Esophagus muscularis mucosa (tissue), 4 donors: ENCODE measurements around the gene CFHR1. TPM values are rescaled to one million over a fixed set of nuclear protein-coding genes. Genes with fewer than 3 reads are reported as not detected.
A peak's percentile ranks its signal among the peaks of the same experiment; 100 is the strongest.
"Not testable (repeated sequence)": the region's sequence is repeated elsewhere in the genome, so short reads cannot be mapped to it uniquely, and the experiment has no call there.

ENCODE experiments used
- DNase-seq: peaks from one replicate; pipeline ENCODE4 v3.0.0-alpha.2; 2017; ENCODE audit errors: extremely low spot score
- H3K27ac ChIP-seq, 4 donors: fragments of 200-600 bp; sonication (generic); replicated peaks in 1 of 4; 1 replicate in 3 of 4; 2 replicates in 1 of 4; pipeline ENCODE4 v1.5.1; 2016 to 2019; ENCODE audit warnings: mild to moderate bottlenecking in 1 of 4
- H3K27me3 ChIP-seq, 4 donors: fragments of 200-600 bp; sonication (generic); one replicate each; pipeline versions ENCODE4 v1.5.1 to v1.6.0; 2016 to 2019
- H3K36me3 ChIP-seq, 4 donors: fragments of 200-600 bp; sonication (generic); one replicate each; pipeline ENCODE4 v1.5.1; 2016 to 2019
- H3K4me1 ChIP-seq, 4 donors: fragments of 200-600 bp; sonication (generic); one replicate each; pipeline ENCODE4 v1.5.1; 2016 to 2019
- H3K4me3 ChIP-seq, 4 donors: fragments of 200-600 bp; sonication (generic); 1 replicate in 2 of 4; 2 replicates in 2 of 4; pipeline ENCODE4 v1.5.1; 2016 to 2019; ENCODE audit warnings: mild to moderate bottlenecking in 4 of 4, moderate library complexity in 1 of 4
- H3K9me3 ChIP-seq, 4 donors: fragments of 200-600 bp; sonication (generic); 1 replicate in 3 of 4; 2 replicates in 1 of 4; pipeline ENCODE4 v1.5.1; 2016 to 2019
- EP300 ChIP-seq: sonication (generic); formaldehyde crosslinking; IDR thresholded peaks from one replicate; pipeline ENCODE4 v1.6.1; 2017; ENCODE audit warnings: antibody characterized with exemption
- POLR2A ChIP-seq: fragments of 450-650 bp; IDR thresholded peaks from one replicate; pipeline ENCODE4 v1.6.1; 2017; ENCODE audit warnings: antibody characterized with exemption, moderate library complexity, mild to moderate bottlenecking, low read depth
- POLR2AphosphoS5 ChIP-seq, 2 donors: sonication (generic); formaldehyde crosslinking; IDR thresholded peaks; one replicate each; pipeline ENCODE4 v1.6.1; 2017; ENCODE audit warnings: antibody characterized with exemption in 2 of 2
- WGBS: methylation state at CpG from one replicate; pipeline ENCODE4 v1.1.5; 2018; 5-methylcytosine and 5-hydroxymethylcytosine counted together
- intact Hi-C: fragments of 100-400 bp; cut with DNase I; formaldehyde crosslinking; loops from one replicate; pipeline ENCODE4 v1.15.1; 2023
- total RNA-seq, 4 donors: library from RNA; depleted of rRNA; stranded (reverse); fragments of >200 nt; gene quantifications; one replicate each; pipeline versions ENCODE4 v1.1.0 to v1.2.1, GENCODE V29; 2016
- TF ChIP-seq, protein P1 (sequence below), 3 experiments: fragments of 200-600 bp in 2 of 3; fragments of 450-650 bp in 1 of 3; sonication (generic) in 2 of 3; IDR thresholded peaks; one replicate each; pipeline ENCODE4 v1.5.1; 2017 to 2019; ENCODE audit warnings: antibody characterized with exemption in 3 of 3, mild to moderate bottlenecking in 2 of 3, moderate library complexity in 1 of 3

Gene CFHR1
- total RNA-seq, 4 donors from 2014 or later: 0.39 TPM; not detected in 3

DNA sequence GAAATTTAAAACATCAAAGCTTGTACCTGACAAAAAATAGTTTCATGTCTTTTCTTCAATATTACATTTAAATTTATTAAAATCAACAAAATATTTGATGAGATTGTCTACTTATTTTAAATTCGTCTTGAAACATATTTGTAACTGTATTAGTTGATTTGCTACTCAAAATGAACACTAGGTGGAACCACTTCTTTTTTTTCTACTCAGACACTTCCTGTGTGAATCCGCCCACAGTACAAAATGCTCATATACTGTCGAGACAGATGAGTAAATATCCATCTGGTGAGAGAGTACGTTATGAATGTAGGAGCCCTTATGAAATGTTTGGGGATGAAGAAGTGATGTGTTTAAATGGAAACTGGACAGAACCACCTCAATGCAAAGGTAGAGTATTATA, 8.3 kb downstream of the CFHR1 start:
- intact Hi-C loops, H3K9me3 ChIP-seq, H3K4me1 ChIP-seq, DNase-seq, H3K27me3 ChIP-seq, H3K4me3 ChIP-seq, H3K27ac ChIP-seq, H3K36me3 ChIP-seq: not testable (repeated sequence)
- 5% methylated on average over 4 of the region's 4 CpGs for WGBS
- TF ChIP-seq, protein P1, sequence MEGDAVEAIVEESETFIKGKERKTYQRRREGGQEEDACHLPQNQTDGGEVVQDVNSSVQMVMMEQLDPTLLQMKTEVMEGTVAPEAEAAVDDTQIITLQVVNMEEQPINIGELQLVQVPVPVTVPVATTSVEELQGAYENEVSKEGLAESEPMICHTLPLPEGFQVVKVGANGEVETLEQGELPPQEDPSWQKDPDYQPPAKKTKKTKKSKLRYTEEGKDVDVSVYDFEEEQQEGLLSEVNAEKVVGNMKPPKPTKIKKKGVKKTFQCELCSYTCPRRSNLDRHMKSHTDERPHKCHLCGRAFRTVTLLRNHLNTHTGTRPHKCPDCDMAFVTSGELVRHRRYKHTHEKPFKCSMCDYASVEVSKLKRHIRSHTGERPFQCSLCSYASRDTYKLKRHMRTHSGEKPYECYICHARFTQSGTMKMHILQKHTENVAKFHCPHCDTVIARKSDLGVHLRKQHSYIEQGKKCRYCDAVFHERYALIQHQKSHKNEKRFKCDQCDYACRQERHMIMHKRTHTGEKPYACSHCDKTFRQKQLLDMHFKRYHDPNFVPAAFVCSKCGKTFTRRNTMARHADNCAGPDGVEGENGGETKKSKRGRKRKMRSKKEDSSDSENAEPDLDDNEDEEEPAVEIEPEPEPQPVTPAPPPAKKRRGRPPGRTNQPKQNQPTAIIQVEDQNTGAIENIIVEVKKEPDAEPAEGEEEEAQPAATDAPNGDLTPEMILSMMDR (IDR thresholded peaks at IDR 0.05): peak in 1 of 3 experiments; percentile 21

DNA sequence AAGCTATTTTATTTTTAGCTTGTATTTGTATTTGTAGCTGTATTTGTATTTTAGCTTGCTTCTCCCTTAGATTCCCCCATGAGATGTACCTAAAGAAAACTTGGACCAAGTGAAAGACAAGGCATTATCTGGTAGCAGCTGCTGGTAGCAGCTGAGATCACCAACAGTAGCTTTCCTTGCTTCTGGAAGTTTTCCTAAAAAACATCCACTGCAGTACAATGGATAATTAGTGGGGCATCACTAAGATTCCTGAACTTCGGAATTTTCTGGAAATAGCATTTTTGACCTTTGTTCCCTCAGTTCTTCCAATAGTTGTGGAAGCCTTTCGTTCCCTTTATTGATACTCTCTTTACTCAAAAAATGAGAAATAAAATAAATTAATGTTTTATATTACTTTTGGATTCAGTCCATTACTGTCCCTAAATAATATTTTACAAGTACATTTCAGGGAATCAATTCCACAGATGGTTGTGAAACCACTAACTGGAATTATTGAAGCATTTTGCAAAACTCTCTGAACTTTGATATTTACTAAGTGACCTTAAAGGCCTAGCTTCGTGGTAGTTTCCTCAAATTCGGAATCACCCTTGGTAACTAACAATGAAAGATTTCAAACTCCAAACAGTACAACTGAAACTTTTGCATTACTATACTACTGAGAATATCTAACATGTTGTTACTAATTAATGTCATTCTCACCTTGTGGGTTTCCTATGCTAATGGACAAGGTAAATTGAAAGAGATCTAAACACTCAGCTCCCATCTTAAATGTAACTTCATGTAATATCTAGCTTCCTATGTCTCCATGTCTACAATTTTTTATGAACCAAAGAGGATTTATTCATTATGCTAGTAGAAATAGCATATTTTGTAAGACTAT, 30.3 kb downstream of the CFHR1 start:
- intact Hi-C loops, H3K4me1 ChIP-seq, H3K27me3 ChIP-seq, H3K27ac ChIP-seq, H3K9me3 ChIP-seq, H3K4me3 ChIP-seq, DNase-seq, H3K36me3 ChIP-seq: not testable (repeated sequence)
- WGBS: 77% methylated on average over 2 of the region's 4 CpGs

DNA sequence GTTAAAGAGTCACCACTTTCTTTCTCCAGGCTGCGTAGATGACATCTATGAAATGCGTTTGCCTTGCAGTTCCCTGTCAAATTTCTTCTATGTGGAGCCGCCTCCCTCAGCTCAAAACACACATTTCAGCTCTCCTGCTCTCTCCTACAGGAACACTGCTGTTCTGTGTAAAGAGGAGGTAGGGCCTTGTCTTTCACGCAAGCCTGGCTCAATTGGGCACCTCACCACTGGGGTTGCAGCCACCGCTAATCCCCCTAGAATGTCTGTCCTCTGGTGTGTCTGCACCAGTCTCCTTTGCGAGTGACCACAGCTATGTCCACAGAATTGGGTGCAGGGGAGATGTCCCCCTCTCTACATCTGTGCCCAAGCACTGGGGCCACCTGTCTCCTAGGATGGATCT, 36.5 kb downstream of the CFHR1 start:
- no peaks in the 10 kb centered on the region for H3K36me3 ChIP-seq
- no peak overlapping the region for H3K27ac ChIP-seq
- intact Hi-C loops: no loop called here
- no peak for DNase-seq
- H3K27me3 ChIP-seq: no peaks in the 10 kb centered on the region
- no peak overlapping the region for H3K4me3 ChIP-seq
- no peaks in the 10 kb centered on the region for H3K4me1 ChIP-seq
- WGBS: 73% methylated on average over 4 of the region's 6 CpGs
- no peaks in the 10 kb centered on the region for H3K9me3 ChIP-seq
- TF ChIP-seq EP300 (no peak), POLR2AphosphoS5 (IDR thresholded peaks at IDR 0.05) (no peak), POLR2A (no peak)
- TF ChIP-seq, protein P1 (IDR thresholded peaks at IDR 0.05): no peak

- Histone ChIP-seq H3K4me1 (no peaks in the 10 kb centered on the region), H3K27ac (no peak overlapping the region), H3K36me3 (no peaks in the 10 kb centered on the region), H3K4me3 (no peak overlapping the region), H3K27me3 (no peaks in the 10 kb centered on the region), H3K9me3 (no peaks in the 10 kb centered on the region)
- intact Hi-C loops: no loop called here
- no peak for DNase-seq
- WGBS: 77% methylated on average over 2 of the region's 2 CpGs
- no peak for TF ChIP-seq EP300
- no peak for TF ChIP-seq POLR2AphosphoS5 (IDR thresholded peaks at IDR 0.05)
- TF ChIP-seq POLR2A: no peak
- TF ChIP-seq, protein P1 (IDR thresholded peaks at IDR 0.05): no peak
These were observed 37.7 kb downstream of the CFHR1 start for GRCh38 chr1:196857188-196857587.

DNA sequence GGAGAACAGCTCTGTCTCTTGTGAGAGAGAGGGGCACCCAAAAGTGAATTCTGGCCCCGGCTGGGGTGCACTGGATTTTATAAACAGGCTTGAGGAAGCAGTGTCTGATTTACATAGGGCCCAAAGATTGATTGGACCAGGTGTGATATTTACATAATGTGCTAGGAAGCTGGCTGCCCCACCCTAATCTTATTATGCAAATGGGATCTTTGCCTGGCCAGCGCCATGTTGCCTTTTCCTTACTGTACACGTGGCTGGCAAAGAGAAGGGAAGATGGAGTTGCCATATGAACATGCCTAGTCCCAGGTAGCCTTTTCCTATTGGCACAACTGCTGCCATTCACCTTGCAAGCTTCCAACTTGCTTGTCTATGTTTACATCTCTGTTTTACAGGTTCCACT, 39.3 kb downstream of the CFHR1 start:
- Histone ChIP-seq H3K27ac (no peak overlapping the region), H3K9me3 (peaks cover 0 to 7% (median 0%) of the 10 kb centered on the region in 4 donors), H3K36me3 (no peaks in the 10 kb centered on the region), H3K4me1 (no peaks in the 10 kb centered on the region), H3K27me3 (no peaks in the 10 kb centered on the region), H3K4me3 (no peak overlapping the region)
- no peak for TF ChIP-seq POLR2A
- no peak for TF ChIP-seq POLR2AphosphoS5 (IDR thresholded peaks at IDR 0.05)
- TF ChIP-seq EP300: no peak
- TF ChIP-seq, protein P1 (IDR thresholded peaks at IDR 0.05): no peak
- intact Hi-C loops: no loop called here
- DNase-seq: no peak
- WGBS: 49% methylated on average over 3 of the region's 3 CpGs
